Measurements from ENCODE around the gene EMD. TPM values are rescaled to one million over a fixed set of nuclear protein-coding genes. Genes with fewer than 3 reads are reported as not detected.

Gene EMD
- total RNA-seq, 8 experiments from 2014 or later, result 31.6 to 96.1 (median 64.8) TPM

DNA sequence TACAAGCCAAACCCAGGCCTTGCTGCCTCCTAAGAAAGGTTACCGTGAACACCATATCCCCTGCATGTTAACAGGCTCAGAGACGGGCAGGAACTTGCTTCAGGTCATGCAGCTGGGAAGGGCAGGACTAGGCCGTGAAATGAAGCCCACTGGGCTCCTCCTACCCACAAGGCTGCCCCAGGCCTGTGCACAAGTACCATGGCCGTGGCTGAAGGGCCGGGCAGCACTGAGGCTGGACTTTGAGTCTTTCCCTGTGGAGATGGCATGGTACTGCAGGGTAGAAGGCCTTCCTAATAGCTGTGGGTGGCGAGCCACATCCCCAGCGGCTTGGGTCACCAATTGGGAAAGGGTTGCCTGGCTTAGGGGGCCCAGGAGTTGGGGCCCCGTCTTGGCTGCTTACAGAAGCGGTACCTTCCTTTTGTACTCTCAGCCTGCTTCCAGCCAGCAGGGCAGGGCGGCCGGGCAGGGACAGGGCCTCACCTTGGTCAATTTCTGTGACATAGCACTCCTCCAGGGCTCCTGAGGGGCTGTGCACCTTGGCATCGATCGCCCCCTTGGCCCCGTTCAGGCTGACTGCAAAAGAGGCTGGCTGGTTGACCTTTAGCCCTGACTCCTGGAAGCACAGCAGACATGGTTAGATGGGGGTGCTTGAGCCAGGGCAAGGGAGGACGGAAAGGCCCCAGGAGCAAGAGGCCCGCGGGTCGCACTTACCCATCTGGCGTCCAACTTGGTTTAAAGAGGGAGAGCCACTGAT is 28.5 kb upstream of the EMD start:
- no peaks in the 10 kb centered on the region for H3K4me1 ChIP-seq (replicated peaks in 1 of 2)
- H3K27ac ChIP-seq, result no peak overlapping the region
- 73 to 100% (median 80%) methylated on average over 1 to 3 of the region's 19 CpGs; no CpG with 5 or more reads in 7 of the 10 experiments for WGBS, 10 experiments
- no peak overlapping the region for H3K4me3 ChIP-seq
- ATAC-seq (replicated peaks in 6 of 8), result no peak
- in situ Hi-C loops (cut with MboI; ENCODE audit: low pct_unique_long_range_greater_than_20kb in 2 of 9, low sequenced_read_pairs in 9 of 9, unreplicated experiment in 9 of 9), result no loop called here

- in situ Hi-C loops (cut with MboI; ENCODE audit: low pct_unique_long_range_greater_than_20kb in 2 of 9, low sequenced_read_pairs in 9 of 9, unreplicated experiment in 9 of 9), result no loop called here
- 95% methylated on average over 10 of the region's 30 CpGs; no CpG with 5 or more reads in 9 of the 10 experiments for WGBS, 10 experiments
Observed at GRCh38 chrX:154351183-154352011, 27.7 kb upstream of the EMD start.

DNA sequence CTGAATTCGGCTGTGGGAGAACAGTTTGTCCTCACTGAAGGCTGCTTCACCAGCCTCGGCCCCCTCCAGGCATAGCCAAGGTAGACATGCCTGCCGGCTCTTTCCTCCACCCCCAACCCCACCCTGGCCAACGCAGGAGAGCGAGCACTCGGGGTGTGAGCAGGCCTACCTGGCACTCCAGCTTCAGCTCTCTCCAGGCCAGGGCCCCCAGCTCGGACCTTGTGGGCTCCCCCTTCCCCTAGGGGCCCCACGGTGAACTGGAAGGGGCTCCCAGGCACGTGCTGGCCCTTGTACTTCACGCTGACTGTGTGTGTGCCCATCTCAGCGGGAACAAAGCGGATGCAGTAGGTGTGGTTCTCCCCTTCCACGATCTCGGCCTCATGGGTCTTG is 27.1 kb upstream of the EMD start:
- in situ Hi-C loops (cut with MboI; ENCODE audit: low pct_unique_long_range_greater_than_20kb in 2 of 9, low sequenced_read_pairs in 9 of 9, unreplicated experiment in 9 of 9), result no loop called here
- no CpG with 5 or more reads among the region's 14 CpGs for WGBS, 10 experiments
- no peak for ATAC-seq (replicated peaks in 6 of 8)
- Histone ChIP-seq H3K4me3 (no peak overlapping the region), H3K4me1 (replicated peaks in 1 of 2) (no peaks in the 10 kb centered on the region), H3K27ac (no peak overlapping the region)

More at GRCh38 chrX:154351183-154352011, 27.7 kb upstream of the EMD start:
- Histone ChIP-seq H3K4me3 (no peak overlapping the region), H3K27ac (no peak overlapping the region), H3K4me1 (replicated peaks in 1 of 2) (no peaks in the 10 kb centered on the region)
- no peak for ATAC-seq (replicated peaks in 6 of 8)

GRCh38 chrX:154352466-154352865 is 26.6 kb upstream of the EMD start:
- no peak overlapping the region for H3K27ac ChIP-seq
- in situ Hi-C loops (cut with MboI; ENCODE audit: low pct_unique_long_range_greater_than_20kb in 2 of 9, low sequenced_read_pairs in 9 of 9, unreplicated experiment in 9 of 9), result no loop called here
- WGBS, 10 experiments, result 60% methylated on average over 1 of the region's 13 CpGs; no CpG with 5 or more reads in 9 of the 10 experiments
- ATAC-seq (replicated peaks in 6 of 8), result no peak
- H3K4me1 ChIP-seq (replicated peaks in 1 of 2), result no peaks in the 10 kb centered on the region
- H3K4me3 ChIP-seq, result no peak overlapping the region

- in situ Hi-C loops (cut with MboI; ENCODE audit: low pct_unique_long_range_greater_than_20kb in 2 of 9, low sequenced_read_pairs in 9 of 9, unreplicated experiment in 9 of 9), result no loop called here
Observed at GRCh38 chrX:154353172-154353843, 25.8 kb upstream of the EMD start.

DNA sequence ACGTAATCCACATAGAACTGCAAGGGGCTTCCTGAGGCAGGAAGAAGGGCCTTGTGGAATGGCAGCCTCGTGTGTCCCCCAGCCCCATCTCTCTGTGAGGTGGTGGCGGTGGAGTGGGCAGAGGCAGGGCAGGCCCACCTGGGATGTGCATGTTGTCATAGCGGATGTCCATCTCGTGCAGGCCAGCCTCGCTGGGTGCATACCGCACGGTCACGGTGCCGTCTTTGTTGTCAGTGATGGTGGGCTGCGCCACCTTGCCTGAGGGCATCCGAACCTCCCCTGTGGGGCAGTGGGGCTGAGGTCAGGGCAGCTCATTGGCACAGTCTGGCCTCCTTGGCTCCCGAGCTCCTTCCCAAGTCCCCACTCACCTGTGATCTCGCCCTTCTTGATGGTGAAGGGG is 25.1 kb upstream of the EMD start:
- in situ Hi-C loops (cut with MboI; ENCODE audit: low pct_unique_long_range_greater_than_20kb in 2 of 9, low sequenced_read_pairs in 9 of 9, unreplicated experiment in 9 of 9), result no loop called here
- Histone ChIP-seq H3K4me1 (replicated peaks in 1 of 2) (no peaks in the 10 kb centered on the region), H3K4me3 (no peak overlapping the region), H3K27ac (no peak overlapping the region)
- ATAC-seq (replicated peaks in 6 of 8), result no peak
- WGBS, 10 experiments, result 100% methylated on average over 1 of the region's 14 CpGs; no CpG with 5 or more reads in 9 of the 10 experiments

More at GRCh38 chrX:154353172-154353843, 25.8 kb upstream of the EMD start:
- ATAC-seq (replicated peaks in 6 of 8), result no peak
- Histone ChIP-seq H3K4me1 (replicated peaks in 1 of 2) (no peaks in the 10 kb centered on the region), H3K4me3 (no peak overlapping the region), H3K27ac (no peak overlapping the region)
- WGBS, 10 experiments, result 91 to 100% methylated on average over 2 to 6 of the region's 24 CpGs; no CpG with 5 or more reads in 8 of the 10 experiments

- Histone ChIP-seq H3K4me3 (no peak overlapping the region), H3K4me1 (replicated peaks in 1 of 2) (no peaks in the 10 kb centered on the region), H3K27ac (no peak overlapping the region)
- in situ Hi-C loops (cut with MboI; ENCODE audit: low pct_unique_long_range_greater_than_20kb in 2 of 9, low sequenced_read_pairs in 9 of 9, unreplicated experiment in 9 of 9), result no loop called here
- ATAC-seq (replicated peaks in 6 of 8), result no peak
- 100% methylated on average over 1 of the region's 13 CpGs; no CpG with 5 or more reads in 9 of the 10 experiments for WGBS, 10 experiments
Observed at GRCh38 chrX:154354516-154354915, 24.6 kb upstream of the EMD start.

DNA sequence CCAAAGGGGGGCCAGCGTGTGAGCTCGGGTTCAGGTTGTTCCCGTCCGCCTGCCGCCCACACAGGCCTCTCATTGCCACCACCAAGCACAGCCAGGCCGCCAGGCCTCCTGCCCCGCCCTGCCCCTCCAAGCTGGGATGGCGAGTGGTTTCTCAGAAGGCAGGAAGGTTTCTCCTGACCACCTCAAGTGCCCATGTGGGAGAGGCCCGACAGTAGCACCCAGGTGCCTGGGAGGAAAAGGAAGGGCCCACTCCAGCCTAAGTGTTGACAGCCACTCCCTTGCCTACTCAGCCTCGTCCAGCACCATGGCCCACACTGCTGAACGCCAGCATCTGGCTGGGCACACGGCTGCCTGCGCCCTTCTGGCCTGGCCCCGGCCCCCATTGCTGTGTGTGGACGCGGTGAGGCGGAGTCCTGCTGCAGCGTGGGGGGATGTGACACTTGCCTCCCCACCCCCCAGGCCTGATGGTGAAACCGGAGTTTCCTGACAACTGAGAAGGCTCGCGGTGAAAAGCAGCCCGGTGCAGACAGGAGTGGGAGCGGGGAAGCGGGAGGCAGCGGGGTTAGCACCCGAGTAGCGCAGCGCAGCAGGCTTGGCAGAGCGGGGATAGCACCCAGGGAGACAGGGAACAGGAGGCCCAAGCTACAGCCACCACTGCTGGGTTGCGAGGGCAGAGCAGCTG is 23.9 kb upstream of the EMD start:
- WGBS, 10 experiments, result 82% methylated on average over 8 of the region's 30 CpGs; no CpG with 5 or more reads in 9 of the 10 experiments
- in situ Hi-C loops (cut with MboI; ENCODE audit: low pct_unique_long_range_greater_than_20kb in 2 of 9, low sequenced_read_pairs in 9 of 9, unreplicated experiment in 9 of 9), result no loop called here
- Histone ChIP-seq H3K4me3 (no peak overlapping the region), H3K4me1 (replicated peaks in 1 of 2) (no peaks in the 10 kb centered on the region), H3K27ac (no peak overlapping the region)
- ATAC-seq (replicated peaks in 6 of 8), result no peak

GRCh38 chrX:154355776-154356140 is 23.3 kb upstream of the EMD start:
- in situ Hi-C loops (cut with MboI; ENCODE audit: low pct_unique_long_range_greater_than_20kb in 2 of 9, low sequenced_read_pairs in 9 of 9, unreplicated experiment in 9 of 9), result no loop called here
- ATAC-seq (replicated peaks in 6 of 8), result peak in 1 of 8 experiments; percentile 5
- no peak overlapping the region for H3K27ac ChIP-seq
- H3K4me1 ChIP-seq (replicated peaks in 1 of 2), result no peaks in the 10 kb centered on the region
- no peak overlapping the region for H3K4me3 ChIP-seq
- 57% methylated on average over 1 of the region's 12 CpGs; no CpG with 5 or more reads in 9 of the 10 experiments for WGBS, 10 experiments

DNA sequence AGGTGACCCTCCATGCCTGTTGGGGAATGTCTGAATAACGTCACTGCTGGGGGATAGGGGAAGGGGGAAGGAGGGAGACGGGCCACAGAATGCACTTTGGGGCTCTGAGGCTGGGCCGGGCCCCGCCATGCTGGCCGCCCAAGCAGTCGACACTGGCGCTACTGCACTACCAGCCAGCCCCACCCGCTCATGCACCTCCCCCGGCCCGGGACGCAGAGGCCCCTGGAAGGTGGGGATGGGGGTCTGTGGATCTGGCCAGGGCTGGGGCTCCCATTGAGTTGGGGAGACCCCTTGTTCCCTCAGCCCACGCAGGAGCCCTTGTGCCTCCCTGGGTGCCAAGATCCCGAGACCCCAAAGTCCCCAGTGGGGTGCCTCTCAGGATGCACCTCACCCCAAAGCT is 22.5 kb upstream of the EMD start:
- no peak for ATAC-seq (replicated peaks in 6 of 8)
- WGBS, 10 experiments, result no CpG with 5 or more reads among the region's 13 CpGs

DNA sequence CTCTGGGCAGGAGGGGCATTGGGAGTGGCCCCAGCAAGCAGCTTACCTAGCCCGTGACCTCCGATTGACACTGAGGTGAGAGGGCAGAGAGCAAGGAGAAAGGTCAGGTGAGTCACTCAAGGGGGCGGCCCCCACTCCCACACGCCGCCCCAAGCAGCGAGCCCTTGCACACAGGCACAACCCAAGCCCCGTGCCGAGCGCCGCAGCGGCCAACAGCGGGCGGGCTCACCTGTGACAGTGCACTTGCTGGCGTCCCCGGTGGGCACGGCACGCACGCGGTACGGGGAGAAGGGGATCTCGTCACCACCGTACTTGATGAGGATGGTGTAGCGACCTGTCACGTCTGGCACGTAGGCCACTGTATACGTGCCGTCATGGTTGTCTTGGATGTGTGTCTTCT is 21.9 kb upstream of the EMD start:
- no peak for ATAC-seq (replicated peaks in 6 of 8)
- no CpG with 5 or more reads among the region's 27 CpGs for WGBS, 10 experiments
- Histone ChIP-seq H3K4me3 (no peak overlapping the region), H3K4me1 (replicated peaks in 1 of 2) (no peaks in the 10 kb centered on the region), H3K27ac (no peak overlapping the region)
- in situ Hi-C loops (cut with MboI; ENCODE audit: low pct_unique_long_range_greater_than_20kb in 2 of 9, low sequenced_read_pairs in 9 of 9, unreplicated experiment in 9 of 9), result no loop called here

More for the DNA sequence above, 22.5 kb upstream of the EMD start:
- no peak overlapping the region for H3K27ac ChIP-seq
- in situ Hi-C loops (cut with MboI; ENCODE audit: low pct_unique_long_range_greater_than_20kb in 2 of 9, low sequenced_read_pairs in 9 of 9, unreplicated experiment in 9 of 9), result no loop called here
- no peak overlapping the region for H3K4me3 ChIP-seq
- no peaks in the 10 kb centered on the region for H3K4me1 ChIP-seq (replicated peaks in 1 of 2)

DNA sequence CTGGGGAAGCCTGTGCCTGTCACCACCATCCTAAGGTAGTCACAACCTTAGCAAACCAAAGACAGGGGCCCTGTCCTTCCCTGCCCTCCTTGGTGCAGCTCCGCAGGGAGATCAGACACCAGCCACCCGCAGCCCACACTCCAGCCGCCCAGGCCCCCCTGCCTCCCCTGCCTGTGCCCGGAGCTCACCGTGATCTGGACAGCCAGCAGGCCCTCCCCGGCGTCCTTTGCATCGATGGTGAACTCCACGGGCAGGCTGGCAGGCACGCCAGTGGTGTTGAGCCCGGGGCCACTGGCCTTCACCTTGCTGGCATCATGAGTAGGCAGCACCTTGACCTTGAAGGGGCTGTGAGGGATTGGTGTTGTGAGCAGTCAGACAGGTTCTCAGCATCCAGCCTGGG is 21.1 kb upstream of the EMD start:
- no CpG with 5 or more reads among the region's 11 CpGs for WGBS, 10 experiments
- H3K27ac ChIP-seq, result no peak overlapping the region
- in situ Hi-C loops (cut with MboI; ENCODE audit: low pct_unique_long_range_greater_than_20kb in 2 of 9, low sequenced_read_pairs in 9 of 9, unreplicated experiment in 9 of 9), result no loop called here
- ATAC-seq (replicated peaks in 6 of 8), result no peak
- no peaks in the 10 kb centered on the region for H3K4me1 ChIP-seq (replicated peaks in 1 of 2)
- no peak overlapping the region for H3K4me3 ChIP-seq

- in situ Hi-C loops (cut with MboI; ENCODE audit: low pct_unique_long_range_greater_than_20kb in 2 of 9, low sequenced_read_pairs in 9 of 9, unreplicated experiment in 9 of 9), result no loop called here
Observed at GRCh38 chrX:154358829-154359228, 20.3 kb upstream of the EMD start.

More at GRCh38 chrX:154358829-154359228, 20.3 kb upstream of the EMD start:
- H3K27ac ChIP-seq, result no peak overlapping the region
- H3K4me3 ChIP-seq, result no peak overlapping the region
- WGBS, 10 experiments, result 80% methylated on average over 2 of the region's 6 CpGs; no CpG with 5 or more reads in 9 of the 10 experiments
- H3K4me1 ChIP-seq (replicated peaks in 1 of 2), result no peaks in the 10 kb centered on the region
- ATAC-seq (replicated peaks in 6 of 8), result no peak
